Neural progenitor cell (in vitro differentiated cells): ENCODE measurements around the gene ARID3A.

Experiments
- EZH2 ChIP-seq: fragments of 200-600 bp; sonication (generic); IDR thresholded peaks from 2 replicates; pipeline ENCODE4 v1.6.1; 2017; ENCODE audit warnings: antibody characterized with exemption, mild to moderate bottlenecking, moderate library complexity
- EZH2phosphoT487 ChIP-seq: fragments of 200-600 bp; sonication (generic); IDR thresholded peaks from 2 replicates; pipeline ENCODE4 v1.6.1; 2017; ENCODE audit warnings: antibody characterized with exemption
- TF ChIP-seq, protein P1 (sequence below): fragments of 200-600 bp; sonication (generic); IDR thresholded peaks from 2 replicates; pipeline ENCODE4 v1.5.1; 2017; ENCODE audit warnings: antibody characterized with exemption, mild to moderate bottlenecking

DNA sequence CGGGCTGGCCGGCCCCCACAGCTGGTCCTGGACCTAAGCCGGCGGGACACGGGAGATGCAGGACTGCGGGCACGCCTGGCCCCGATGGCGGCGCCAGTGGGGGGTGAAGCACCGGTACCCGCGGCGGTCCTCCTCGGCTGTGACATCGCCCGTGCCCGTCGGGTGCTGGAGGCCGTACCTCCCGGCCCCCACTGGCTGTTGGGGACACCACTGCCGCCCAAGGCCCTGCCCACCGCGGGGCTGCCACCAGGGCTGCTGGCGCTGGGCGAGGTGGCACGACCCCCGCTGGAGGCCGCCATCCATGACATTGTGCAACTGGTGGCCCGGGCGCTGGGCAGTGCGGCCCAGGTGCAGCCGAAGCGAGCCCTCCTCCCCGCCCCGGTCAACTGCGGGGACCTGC lies 77.4 kb downstream of the ARID3A start:
- TF ChIP-seq EZH2 (no peak), EZH2phosphoT487 (no peak)
- TF ChIP-seq, protein P1, sequence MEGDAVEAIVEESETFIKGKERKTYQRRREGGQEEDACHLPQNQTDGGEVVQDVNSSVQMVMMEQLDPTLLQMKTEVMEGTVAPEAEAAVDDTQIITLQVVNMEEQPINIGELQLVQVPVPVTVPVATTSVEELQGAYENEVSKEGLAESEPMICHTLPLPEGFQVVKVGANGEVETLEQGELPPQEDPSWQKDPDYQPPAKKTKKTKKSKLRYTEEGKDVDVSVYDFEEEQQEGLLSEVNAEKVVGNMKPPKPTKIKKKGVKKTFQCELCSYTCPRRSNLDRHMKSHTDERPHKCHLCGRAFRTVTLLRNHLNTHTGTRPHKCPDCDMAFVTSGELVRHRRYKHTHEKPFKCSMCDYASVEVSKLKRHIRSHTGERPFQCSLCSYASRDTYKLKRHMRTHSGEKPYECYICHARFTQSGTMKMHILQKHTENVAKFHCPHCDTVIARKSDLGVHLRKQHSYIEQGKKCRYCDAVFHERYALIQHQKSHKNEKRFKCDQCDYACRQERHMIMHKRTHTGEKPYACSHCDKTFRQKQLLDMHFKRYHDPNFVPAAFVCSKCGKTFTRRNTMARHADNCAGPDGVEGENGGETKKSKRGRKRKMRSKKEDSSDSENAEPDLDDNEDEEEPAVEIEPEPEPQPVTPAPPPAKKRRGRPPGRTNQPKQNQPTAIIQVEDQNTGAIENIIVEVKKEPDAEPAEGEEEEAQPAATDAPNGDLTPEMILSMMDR, result no peak
